Naive thymus-derived CD8-positive, alpha-beta T cell (primary cell): Measurements from ENCODE around the gene CHCHD10. TPM values are rescaled to one million over a fixed set of nuclear protein-coding genes. Genes with fewer than 3 reads are reported as not detected.
"Not testable (repeated sequence)": the region's sequence is repeated elsewhere in the genome, so short reads cannot be mapped to it uniquely, and the experiment has no call there.

ENCODE experiments used
- ATAC-seq, 2 donors: fragments of 150-1000 bp; cut with Tn5 transposase in 1 of 2; sonication (Bioruptor Pico), chemical (Tn5 transposase) in 1 of 2; 1 replicate in 1 of 2; 2 replicates in 1 of 2; pipeline ENCODE4 v1.10.0; 2021; ENCODE audit warnings: mild to moderate bottlenecking in 2 of 2, moderate library complexity in 2 of 2
- POLR2A ChIA-PET: fragments of 350-600 bp; sonication (Branson Sonifier 250); formaldehyde crosslinking; loops from one replicate; lab custom pipeline; 2021; ENCODE audit warnings: antibody characterized with exemption; lab: Charles Lee
- DNase-seq, 10 donors: peaks; one replicate each; pipeline versions ENCODE4 v3.0.0 to v3.0.0-alpha.2; 2020 to 2022
- H3K27ac Mint-ChIP-seq, 10 donors: one replicate each; pipeline ENCODE4 v1.8.0; 2020 to 2022; ENCODE audit warnings: mild to moderate bottlenecking in 10 of 10, mixed read lengths in 10 of 10, moderate library complexity in 4 of 10, inconsistent platforms in 1 of 10
- H3K27me3 Mint-ChIP-seq, 5 donors: one replicate each; pipeline ENCODE4 v1.8.0; 2021 to 2022; ENCODE audit warnings: mixed read lengths in 5 of 5
- H3K36me3 Mint-ChIP-seq, 3 donors: one replicate each; pipeline ENCODE4 v1.8.0; 2020 to 2022; ENCODE audit warnings: mixed read lengths in 3 of 3, mild to moderate bottlenecking in 2 of 3, inconsistent platforms in 1 of 3
- H3K4me1 Mint-ChIP-seq, 4 donors: one replicate each; pipeline ENCODE4 v1.8.0; 2021 to 2022; ENCODE audit warnings: mixed read lengths in 4 of 4
- H3K4me3 Mint-ChIP-seq, 10 donors: one replicate each; pipeline ENCODE4 v1.8.0; 2020 to 2022; ENCODE audit warnings: mild to moderate bottlenecking in 10 of 10, mixed read lengths in 10 of 10, moderate library complexity in 6 of 10, inconsistent platforms in 1 of 10
- H3K9me3 Mint-ChIP-seq, 9 donors: one replicate each; pipeline ENCODE4 v1.8.0; 2020 to 2022; ENCODE audit warnings: mixed read lengths in 9 of 9, mild to moderate bottlenecking in 3 of 9, inconsistent platforms in 1 of 9, moderate library complexity in 1 of 9
- polyA plus RNA-seq, 3 donors: library from polyadenylated mRNA; unstranded; fragments of 300-500 nt; fragmentation: Illumina TruSeq; gene quantifications; one replicate each; pipeline ENCODE4 v1.2.3, GENCODE V29; 2021
- total RNA-seq, 8 experiments: library from RNA in 2 of 8; stranded (reverse) in 2 of 8; gene quantifications; one replicate each; pipeline ENCODE4 v1.2.3 and lab custom pipeline; 2021 to 2026

The CHCHD10 gene
- total and polyA plus RNA-seq, 5 experiments from 2014 or later = 26.1 to 47.4 (median 37.6) TPM

- Mint-ChIP-seq H3K9me3 (peaks cover 0 to 15% (median 0%) of the 10 kb centered on the region in 9 donors), H3K27ac (peak overlapping the region in 1 of 10 donors; percentile 15), H3K27me3 (no peaks in the 10 kb centered on the region), H3K36me3 (peaks cover 14 to 34% (median 23%) of the 10 kb centered on the region in 3 donors), H3K4me1 (peaks cover 0 to 6% (median 1%) of the 10 kb centered on the region in 4 donors), H3K4me3 (no peak overlapping the region)
- ATAC-seq = no peak
- POLR2A ChIA-PET = no interaction called here
- no peak for DNase-seq
These were observed 25.1 kb downstream of the CHCHD10 start for GRCh38 chr22:23742505-23743264.

- no peak for DNase-seq
- no peak for ATAC-seq
- Mint-ChIP-seq H3K36me3 (no peaks in the 10 kb centered on the region), H3K9me3 (no peaks in the 10 kb centered on the region), H3K27ac (no peak overlapping the region), H3K4me3 (no peak overlapping the region), H3K27me3 (no peaks in the 10 kb centered on the region), H3K4me1 (no peaks in the 10 kb centered on the region)
- POLR2A ChIA-PET = no interaction called here
These were observed 30.1 kb downstream of the CHCHD10 start for GRCh38 chr22:23737696-23738095.

GRCh38 chr22:23728108-23728507, 39.7 kb downstream of the CHCHD10 start:
- H3K4me3 Mint-ChIP-seq, ATAC-seq, H3K9me3 Mint-ChIP-seq, H3K27me3 Mint-ChIP-seq, POLR2A ChIA-PET, DNase-seq, H3K36me3 Mint-ChIP-seq, H3K4me1 Mint-ChIP-seq: not testable (repeated sequence)
- H3K27ac Mint-ChIP-seq = peak overlapping the region in 1 of 10 donors; percentile 41

GRCh38 chr22:23722724-23723123, 45.0 kb downstream of the CHCHD10 start:
- H3K36me3 Mint-ChIP-seq = no peaks in the 10 kb centered on the region
- peaks cover 0 to 4% (median 1%) of the 10 kb centered on the region in 5 donors for H3K27me3 Mint-ChIP-seq
- POLR2A ChIA-PET = no interaction called here
- peaks cover 0 to 3% (median 1%) of the 10 kb centered on the region in 4 donors for H3K4me1 Mint-ChIP-seq
- H3K27ac Mint-ChIP-seq = no peak overlapping the region
- no peak for DNase-seq
- H3K4me3 Mint-ChIP-seq = no peak overlapping the region
- H3K9me3 Mint-ChIP-seq = no peaks in the 10 kb centered on the region
- no peak for ATAC-seq

- POLR2A ChIA-PET = no interaction called here
- H3K9me3 Mint-ChIP-seq = no peaks in the 10 kb centered on the region
- H3K4me1 Mint-ChIP-seq = peaks cover 2 to 8% (median 5%) of the 10 kb centered on the region in 4 donors
- H3K4me3 Mint-ChIP-seq = no peak overlapping the region
- H3K36me3 Mint-ChIP-seq = no peaks in the 10 kb centered on the region
- DNase-seq (no peak), ATAC-seq (no peak)
- peak overlapping the region in 1 of 10 donors; percentile 27 for H3K27ac Mint-ChIP-seq
- peaks cover 0 to 4% (median 1%) of the 10 kb centered on the region in 5 donors for H3K27me3 Mint-ChIP-seq
These were observed 45.6 kb downstream of the CHCHD10 start for GRCh38 chr22:23722160-23722559.

GRCh38 chr22:23720855-23721254, 46.9 kb downstream of the CHCHD10 start:
- Mint-ChIP-seq H3K4me3 (peak overlapping the region in 1 of 10 donors; percentile 45), H3K9me3 (no peaks in the 10 kb centered on the region), H3K36me3 (no peaks in the 10 kb centered on the region), H3K27me3 (peaks cover 0 to 4% (median 0%) of the 10 kb centered on the region in 5 donors), H3K27ac (no peak overlapping the region), H3K4me1 (peaks cover 3 to 14% (median 10%) of the 10 kb centered on the region in 4 donors)
- ATAC-seq (no peak), DNase-seq (no peak)
- POLR2A ChIA-PET = interaction anchor here (0.6 kb wide), 2 partner anchors 600 to 1347 kb away, joined by 5 to 6 read pairs; no protein-coding TSS in a partner anchor

GRCh38 chr22:23718371-23719165, 49.2 kb downstream of the CHCHD10 start:
- Mint-ChIP-seq H3K4me1 (peaks cover 12 to 30% (median 26%) of the 10 kb centered on the region in 4 donors), H3K36me3 (peaks cover 0 to 9% (median 4%) of the 10 kb centered on the region in 3 donors), H3K9me3 (no peaks in the 10 kb centered on the region), H3K4me3 (peak overlapping the region in 7 of 10 donors; percentile 6 to 56 (median 50)), H3K27ac (peak overlapping the region in 4 of 10 donors; percentile 19 to 79 (median 28)), H3K27me3 (no peaks in the 10 kb centered on the region)
- POLR2A ChIA-PET = interaction anchor here (3.3 kb wide), 1 partner anchor 22 kb away, joined by 34 read pairs; no protein-coding TSS in a partner anchor
- DNase-seq (no peak), ATAC-seq (no peak)

- POLR2A ChIA-PET = interaction anchor here (0.6 to 3.3 kb wide), 14 partner anchors 18 to 192 kb away, joined by 3 to 34 read pairs (median 6); partner anchors contain the start of genes CHCHD10, SLC2A11 and ZNF70
- no peaks in the 10 kb centered on the region for H3K9me3 Mint-ChIP-seq
- ATAC-seq (peak; percentile 96), DNase-seq (peak; percentile 74 to 90 (median 81))
- H3K27ac Mint-ChIP-seq = peak overlapping the region; percentile 71 to 94 (median 92)
- no peaks in the 10 kb centered on the region for H3K27me3 Mint-ChIP-seq
- H3K4me3 Mint-ChIP-seq = peak overlapping the region; percentile 75 to 91 (median 80)
- peaks cover 0 to 21% (median 4%) of the 10 kb centered on the region in 3 donors for H3K36me3 Mint-ChIP-seq
- peaks cover 12 to 32% (median 26%) of the 10 kb centered on the region in 4 donors for H3K4me1 Mint-ChIP-seq
These were observed 50.7 kb downstream of the CHCHD10 start for GRCh38 chr22:23716811-23717801.

Other genes starting within 250 kb of the CHCHD10 start
- gene IGLL1, start 187.7 kb downstream of the CHCHD10 start, total RNA-seq = not detected
- gene IGLL1, start 187.7 kb downstream of the CHCHD10 start, polyA plus RNA-seq = not detected
- gene DRICH1, start 135.7 kb downstream of the CHCHD10 start, total RNA-seq = 1 to 10 TPM; 1.5 to 1.8 TPM
- gene DRICH1, start 135.7 kb downstream of the CHCHD10 start, polyA plus RNA-seq = not detected
- gene RGL4, start 77.0 kb downstream of the CHCHD10 start, total RNA-seq = 10 to 100 TPM; 12.3 to 15.2 TPM
- gene RGL4, start 77.0 kb downstream of the CHCHD10 start, polyA plus RNA-seq = 100 to 1,000 TPM in 2 of 3 donors, 10 to 100 TPM in 1; 90.7 to 115 (median 110) TPM
- gene ZNF70, start 16.9 kb downstream of the CHCHD10 start, total RNA-seq = 1 to 10 TPM; 6.9 to 7.0 TPM
- gene ZNF70, start 16.9 kb downstream of the CHCHD10 start, polyA plus RNA-seq = under 1 TPM; 0.20 to 0.57 (median 0.47) TPM
- gene VPREB3, start 13.5 kb downstream of the CHCHD10 start, total RNA-seq = 1 to 10 TPM; 1.8 to 3.3 TPM
- gene VPREB3, start 13.5 kb downstream of the CHCHD10 start, polyA plus RNA-seq = under 1 TPM in 2 of 3 donors, not detected in 1; 0.80 to 0.92 TPM
- gene C22orf15, start 5.0 kb downstream of the CHCHD10 start, total RNA-seq = 1 to 10 TPM; 4.1 to 5.4 TPM
- 1 to 10 TPM in 1 of 3 donors, under 1 TPM in 2; 0.42 to 1.7 (median 0.81) TPM for gene C22orf15, start 5.0 kb downstream of the CHCHD10 start, polyA plus RNA-seq
- 1 to 10 TPM; 3.8 TPM for gene MMP11, start 4.9 kb upstream of the CHCHD10 start, total RNA-seq
- gene MMP11, start 4.9 kb upstream of the CHCHD10 start, polyA plus RNA-seq = 1 to 10 TPM; 2.1 to 6.5 (median 2.8) TPM
- 10 to 100 TPM; 52.9 to 55.5 TPM for gene SMARCB1, start 19.0 kb upstream of the CHCHD10 start, total RNA-seq
- gene SMARCB1, start 19.0 kb upstream of the CHCHD10 start, polyA plus RNA-seq = 10 to 100 TPM; 33.3 to 45.0 (median 35.0) TPM
- gene DERL3, start 71.0 kb upstream of the CHCHD10 start, total RNA-seq = 1 to 10 TPM; 1.7 to 2.0 TPM
- not detected for gene DERL3, start 71.0 kb upstream of the CHCHD10 start, polyA plus RNA-seq
- gene SLC2A11, start 89.9 kb upstream of the CHCHD10 start, total RNA-seq = 10 to 100 TPM; 22.7 to 23.6 TPM
- gene SLC2A11, start 89.9 kb upstream of the CHCHD10 start, polyA plus RNA-seq = 1 to 10 TPM; 3.6 to 8.5 (median 6.3) TPM
- 100 to 1,000 TPM; 206 to 208 TPM for gene MIF, start 126.4 kb upstream of the CHCHD10 start, total RNA-seq
- gene MIF, start 126.4 kb upstream of the CHCHD10 start, polyA plus RNA-seq = 1,000 to 10,000 TPM; 1,088 to 1,264 (median 1,247) TPM
- not detected for gene GSTT2B, start 193.2 kb upstream of the CHCHD10 start, total RNA-seq
- not detected for gene GSTT2B, start 193.2 kb upstream of the CHCHD10 start, polyA plus RNA-seq
- not detected for gene DDTL, start 198.9 kb upstream of the CHCHD10 start, total RNA-seq
- gene DDTL, start 198.9 kb upstream of the CHCHD10 start, polyA plus RNA-seq = 1 to 10 TPM in 2 of 3 donors, under 1 TPM in 1; 0.58 to 1.6 (median 1.3) TPM
- 100 to 1,000 TPM in 1 of 2 experiments, 10 to 100 TPM in 1; 92.7 to 108 TPM for gene DDT, start 206.5 kb upstream of the CHCHD10 start, total RNA-seq
- gene DDT, start 206.5 kb upstream of the CHCHD10 start, polyA plus RNA-seq = 100 to 1,000 TPM; 111 to 152 (median 133) TPM
- gene GSTT2, start 212.2 kb upstream of the CHCHD10 start, total RNA-seq = not detected
- not detected for gene GSTT2, start 212.2 kb upstream of the CHCHD10 start, polyA plus RNA-seq
- gene GSTT4, start 237.5 kb upstream of the CHCHD10 start, total RNA-seq = not detected
- not detected for gene GSTT4, start 237.5 kb upstream of the CHCHD10 start, polyA plus RNA-seq
- gene CABIN1, start 243.3 kb upstream of the CHCHD10 start, total RNA-seq = 100 to 1,000 TPM; 162 to 164 TPM
- 10 to 100 TPM in 2 of 3 donors, 1 to 10 TPM in 1; 7.1 to 19.1 (median 12.5) TPM for gene CABIN1, start 243.3 kb upstream of the CHCHD10 start, polyA plus RNA-seq